HepG2 (cell line): ENCODE results near the gene PARD3.

Experiments used
- ARNTL ChIP-seq: sonication (generic); formaldehyde crosslinking; IDR thresholded peaks from 2 replicates; pipeline ENCODE4 v1.4.0; 2020; ENCODE audit warnings: mild to moderate bottlenecking, missing genetic modification reagents
- CC2D1A ChIP-seq: sonication (generic); formaldehyde crosslinking; IDR thresholded peaks from 2 replicates; pipeline ENCODE4 v1.8.1; 2023; ENCODE audit warnings: mild to moderate bottlenecking, missing genetic modification reagents
- DPF2 ChIP-seq: sonication (generic); formaldehyde crosslinking; IDR thresholded peaks from 2 replicates; pipeline ENCODE4 v1.4.0; 2020; ENCODE audit warnings: mild to moderate bottlenecking, low read depth, missing genetic modification reagents, borderline replicate concordance
- ETV6 ChIP-seq: sonication (generic); formaldehyde crosslinking; conservative IDR thresholded peaks from 2 replicates; pipeline ENCODE4 v1.4.0; 2020; ENCODE audit warnings: missing genetic modification reagents
- EZH2 ChIP-seq: conservative IDR thresholded peaks from 2 replicates; pipeline ENCODE4 v1.6.1; 2012; ENCODE audit warnings: mild to moderate bottlenecking, low read depth, low read length, moderate library complexity
- HOXA5 ChIP-seq: sonication (generic); formaldehyde crosslinking; IDR thresholded peaks from 2 replicates; pipeline ENCODE4 v1.4.0; 2020; ENCODE audit warnings: missing genetic modification reagents
- RELA ChIP-seq: sonication (generic); formaldehyde crosslinking; IDR thresholded peaks from 2 replicates; pipeline ENCODE4 v1.4.0; 2020; ENCODE audit warnings: missing genetic modification reagents
- SMC3 ChIP-seq: IDR thresholded peaks from 2 replicates; pipeline ENCODE4 v1.6.1; 2011; ENCODE audit warnings: low read length, improper control_type of control experiment
- ZNF121 ChIP-seq: sonication (generic); formaldehyde crosslinking; IDR thresholded peaks from 2 replicates; pipeline ENCODE4 v1.5.0; 2020; ENCODE audit warnings: mild to moderate bottlenecking, missing genetic modification reagents
- ZNF841 ChIP-seq: sonication (generic); formaldehyde crosslinking; IDR thresholded peaks from 2 replicates; pipeline ENCODE4 v1.8.1; 2023; ENCODE audit warnings: missing genetic modification reagents, borderline replicate concordance
- TF ChIP-seq, protein P1 (sequence below): sonication (generic); formaldehyde crosslinking; IDR thresholded peaks from 2 replicates; pipeline ENCODE4 v1.8.0; 2022; ENCODE audit warnings: mild to moderate bottlenecking, missing genetic modification reagents, moderate library complexity
- TF ChIP-seq, protein P2 (sequence below), 2 experiments: sonication (generic) in 1 of 2; formaldehyde crosslinking in 1 of 2; IDR thresholded peaks; 2 replicates each; pipeline versions ENCODE4 v1.4.0 to v1.6.1; 2018 to 2020; ENCODE audit warnings: missing genetic modification reagents in 2 of 2, borderline replicate concordance in 1 of 2, low read depth in 1 of 2, mild to moderate bottlenecking in 1 of 2, missing biosample characterization in 1 of 2

DNA sequence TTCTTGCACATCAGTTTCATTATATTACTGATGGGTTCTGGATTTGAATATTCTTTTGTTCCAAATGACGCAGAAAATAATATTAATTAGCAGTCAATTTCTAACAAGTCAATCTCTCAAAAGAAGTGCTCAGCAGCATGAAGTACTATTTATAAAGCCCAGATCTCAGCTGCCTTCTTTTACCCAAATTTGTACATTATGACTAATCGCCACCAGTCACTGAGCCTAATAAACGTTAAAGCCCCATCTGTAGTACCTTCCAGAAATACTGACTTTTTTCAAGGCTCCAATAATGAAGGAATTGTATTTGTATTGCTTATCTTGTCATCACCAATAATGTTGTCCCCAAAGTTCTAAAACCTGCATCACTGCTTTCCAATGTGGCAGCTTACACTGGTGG lies 540.2 kb downstream of the PARD3 start:
- TF ChIP-seq, protein P1, sequence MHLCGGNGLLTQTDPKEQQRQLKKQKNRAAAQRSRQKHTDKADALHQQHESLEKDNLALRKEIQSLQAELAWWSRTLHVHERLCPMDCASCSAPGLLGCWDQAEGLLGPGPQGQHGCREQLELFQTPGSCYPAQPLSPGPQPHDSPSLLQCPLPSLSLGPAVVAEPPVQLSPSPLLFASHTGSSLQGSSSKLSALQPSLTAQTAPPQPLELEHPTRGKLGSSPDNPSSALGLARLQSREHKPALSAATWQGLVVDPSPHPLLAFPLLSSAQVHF (CRISPR knock-in tag): no peak
- no peak for TF ChIP-seq DPF2
- no peak for TF ChIP-seq ETV6 (CRISPR knock-in tag)
- TF ChIP-seq RELA (CRISPR knock-in tag): no peak
- no peak for TF ChIP-seq ARNTL (CRISPR knock-in tag)
- no peak for TF ChIP-seq CC2D1A (CRISPR knock-in tag)
- no peak for TF ChIP-seq EZH2
- no peak for TF ChIP-seq HOXA5
- TF ChIP-seq ZNF121 (CRISPR knock-in tag): no peak
- no peak for TF ChIP-seq ZNF841 (CRISPR knock-in tag)
- TF ChIP-seq, protein P2, sequence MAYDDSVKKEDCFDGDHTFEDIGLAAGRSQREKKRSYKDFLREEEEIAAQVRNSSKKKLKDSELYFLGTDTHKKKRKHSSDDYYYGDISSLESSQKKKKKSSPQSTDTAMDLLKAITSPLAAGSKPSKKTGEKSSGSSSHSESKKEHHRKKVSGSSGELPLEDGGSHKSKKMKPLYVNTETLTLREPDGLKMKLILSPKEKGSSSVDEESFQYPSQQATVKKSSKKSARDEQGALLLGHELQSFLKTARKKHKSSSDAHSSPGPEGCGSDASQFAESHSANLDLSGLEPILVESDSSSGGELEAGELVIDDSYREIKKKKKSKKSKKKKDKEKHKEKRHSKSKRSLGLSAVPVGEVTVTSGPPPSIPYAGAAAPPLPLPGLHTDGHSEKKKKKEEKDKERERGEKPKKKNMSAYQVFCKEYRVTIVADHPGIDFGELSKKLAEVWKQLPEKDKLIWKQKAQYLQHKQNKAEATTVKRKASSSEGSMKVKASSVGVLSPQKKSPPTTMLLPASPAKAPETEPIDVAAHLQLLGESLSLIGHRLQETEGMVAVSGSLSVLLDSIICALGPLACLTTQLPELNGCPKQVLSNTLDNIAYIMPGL (CRISPR knock-in tag; IDR thresholded peaks at IDR 0.05; ENCODE audit: borderline replicate concordance in 1 of 2, low read depth in 1 of 2): no peak
- no peak for TF ChIP-seq SMC3
